Ectodermal cell (in vitro differentiated cells): ENCODE data around the gene MZF1.
A peak's percentile ranks its signal among the peaks of the same experiment; 100 is the strongest.
"Not testable (repeated sequence)": the region's sequence is repeated elsewhere in the genome, so short reads cannot be mapped to it uniquely, and the experiment has no call there.

ENCODE experiments used
- H3K27ac ChIP-seq: 2 replicates; pipeline ENCODE4 v1.7.0; 2013; ENCODE audit warnings: mild to moderate bottlenecking, low read depth, low read length; ENCODE audit not compliant: insufficient read depth, poor library complexity, severe bottlenecking
- H3K27me3 ChIP-seq: 2 replicates; pipeline ENCODE4 v1.7.0; 2013; ENCODE audit warnings: mild to moderate bottlenecking, low read length; ENCODE audit not compliant: insufficient read depth, control insufficient read depth, poor library complexity, severe bottlenecking
- H3K36me3 ChIP-seq: one replicate; pipeline ENCODE4 v1.7.0; 2013; ENCODE audit warnings: low read length; ENCODE audit not compliant: control insufficient read depth, insufficient read depth
- H3K4me1 ChIP-seq: one replicate; pipeline ENCODE4 v1.7.0; 2013; ENCODE audit warnings: low read length; ENCODE audit not compliant: control insufficient read depth, insufficient read depth
- H3K4me3 ChIP-seq: 2 replicates; pipeline ENCODE4 v1.7.0; 2013; ENCODE audit warnings: low read depth, low read length, control low read depth; ENCODE audit not compliant: insufficient read depth
- H3K9me3 ChIP-seq: 2 replicates; pipeline ENCODE4 v1.7.0; 2013; ENCODE audit warnings: mild to moderate bottlenecking, low read length, moderate library complexity; ENCODE audit not compliant: control insufficient read depth
- WGBS, 2 experiments: methylation state at CpG; one replicate each; pipeline ENCODE4 v1.1.7; 2013; ENCODE audit warnings: missing lambda C conversion rate in 2 of 2; 5-methylcytosine and 5-hydroxymethylcytosine counted together

Gene MZF1

DNA sequence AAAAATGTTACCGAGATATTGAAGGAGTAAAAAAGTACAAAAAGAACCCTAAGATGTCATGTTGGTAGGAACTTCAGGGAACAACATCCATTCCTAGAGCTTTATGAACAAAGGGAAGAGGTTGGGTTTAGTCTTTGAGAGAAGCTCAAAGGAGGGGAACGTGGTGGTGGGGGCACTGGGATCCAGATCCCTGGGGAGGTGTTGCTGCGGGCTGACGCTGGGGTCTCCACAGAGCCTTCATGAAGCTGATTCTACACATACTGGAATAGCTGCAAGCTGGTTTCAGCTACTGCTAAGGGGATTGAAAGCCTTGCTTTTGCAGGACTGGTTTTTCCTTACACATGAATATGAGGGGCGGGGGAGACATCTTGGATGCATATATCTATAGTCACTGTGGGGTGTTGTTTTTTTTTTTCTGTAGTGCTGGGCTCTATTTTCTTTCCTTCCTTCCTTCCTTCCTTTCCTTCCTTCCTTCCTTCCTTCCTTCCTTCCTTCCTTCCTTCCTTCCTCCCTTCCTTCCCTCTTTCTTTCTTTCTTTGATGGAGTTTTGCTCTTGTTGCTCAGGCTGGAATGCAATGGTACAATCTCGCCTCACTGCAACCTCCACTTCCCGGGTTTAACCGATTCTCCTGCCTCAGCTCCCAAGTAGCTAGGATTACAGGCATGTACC lies 6.5 kb upstream of the MZF1 start:
- WGBS, 2 experiments: 91 to 93% methylated on average over 8 of the region's 8 CpGs
- no peaks in the 10 kb centered on the region for H3K9me3 ChIP-seq
- no peak overlapping the region for H3K27ac ChIP-seq
- H3K4me1 ChIP-seq: no peaks in the 10 kb centered on the region
- no peaks in the 10 kb centered on the region for H3K27me3 ChIP-seq
- no peak overlapping the region for H3K4me3 ChIP-seq
- peaks cover 12% of the 10 kb centered on the region for H3K36me3 ChIP-seq

DNA sequence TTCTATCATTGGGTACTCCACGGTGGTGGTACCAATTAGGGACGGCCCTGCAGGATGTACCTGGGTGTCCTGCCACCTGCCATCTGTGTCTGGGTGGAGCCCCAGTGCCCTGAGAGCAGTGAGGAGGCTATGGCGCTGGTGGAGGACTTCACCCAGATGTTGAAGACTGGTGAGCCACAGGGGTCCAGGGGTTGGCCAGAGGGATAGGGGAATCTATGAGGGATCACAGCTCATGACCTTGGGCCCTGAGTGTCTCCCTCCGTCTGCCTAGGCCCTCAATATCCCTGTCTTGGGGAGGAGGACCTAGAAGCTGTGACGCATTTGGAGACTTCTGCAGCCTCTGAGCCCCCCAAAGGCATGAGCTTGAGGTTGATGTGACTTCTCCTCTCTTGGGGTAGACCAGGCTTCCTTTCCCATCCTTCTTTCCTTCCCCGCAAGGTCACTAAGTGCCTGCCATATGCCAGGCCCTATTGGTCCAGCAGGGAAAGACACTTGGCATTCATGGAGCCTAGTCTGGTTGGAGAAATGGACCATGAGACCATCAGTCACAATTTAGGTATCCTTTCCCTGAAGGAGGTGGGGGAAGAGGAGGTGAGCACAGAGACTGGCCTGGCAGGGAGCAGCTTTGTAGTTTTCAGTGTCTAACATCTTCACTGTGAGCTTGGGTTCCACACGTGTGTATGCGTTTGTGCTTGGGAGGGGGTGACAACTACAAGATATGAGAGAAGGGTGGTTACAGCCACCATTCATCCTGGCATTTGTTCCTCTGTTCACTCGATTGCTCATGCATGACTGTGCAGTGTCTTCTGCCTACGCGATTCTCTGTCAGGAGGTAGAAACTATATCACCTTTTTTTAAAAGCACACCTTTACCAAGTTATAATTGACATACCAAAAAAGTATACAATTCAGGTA lies 5.1 kb upstream of the MZF1 start:
- H3K27me3 ChIP-seq: no peaks in the 10 kb centered on the region
- no peaks in the 10 kb centered on the region for H3K9me3 ChIP-seq
- H3K4me1 ChIP-seq: peaks cover 6% of the 10 kb centered on the region
- H3K36me3 ChIP-seq: peaks cover 10% of the 10 kb centered on the region
- no peak overlapping the region for H3K4me3 ChIP-seq
- 94 to 96% methylated on average over 11 of the region's 11 CpGs for WGBS, 2 experiments
- H3K27ac ChIP-seq: no peak overlapping the region

DNA sequence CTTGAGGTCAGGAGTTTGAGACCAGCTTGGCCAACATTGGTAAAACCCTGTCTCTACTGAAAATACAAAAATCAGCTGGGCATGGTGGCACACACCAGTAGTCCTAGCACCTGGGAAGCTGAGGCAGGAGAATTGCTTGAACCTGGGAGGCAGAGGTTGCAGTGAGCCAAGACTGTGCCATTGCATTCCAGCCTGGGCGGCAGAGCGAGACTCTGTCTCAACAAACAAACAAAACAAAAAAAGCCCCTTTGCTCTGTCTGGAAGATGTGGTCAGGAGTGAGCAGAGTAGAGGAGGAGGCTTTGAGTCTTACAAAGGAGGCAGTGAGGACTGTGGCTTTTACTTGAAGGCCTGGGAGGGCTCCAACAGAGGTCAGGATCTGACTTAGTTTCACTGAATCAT lies 4.4 kb upstream of the MZF1 start:
- not testable (repeated sequence) for H3K4me3 ChIP-seq, H3K4me1 ChIP-seq, H3K36me3 ChIP-seq, H3K27me3 ChIP-seq, H3K27ac ChIP-seq, H3K9me3 ChIP-seq
- 81 to 96% methylated on average over 2 of the region's 2 CpGs for WGBS, 2 experiments

DNA sequence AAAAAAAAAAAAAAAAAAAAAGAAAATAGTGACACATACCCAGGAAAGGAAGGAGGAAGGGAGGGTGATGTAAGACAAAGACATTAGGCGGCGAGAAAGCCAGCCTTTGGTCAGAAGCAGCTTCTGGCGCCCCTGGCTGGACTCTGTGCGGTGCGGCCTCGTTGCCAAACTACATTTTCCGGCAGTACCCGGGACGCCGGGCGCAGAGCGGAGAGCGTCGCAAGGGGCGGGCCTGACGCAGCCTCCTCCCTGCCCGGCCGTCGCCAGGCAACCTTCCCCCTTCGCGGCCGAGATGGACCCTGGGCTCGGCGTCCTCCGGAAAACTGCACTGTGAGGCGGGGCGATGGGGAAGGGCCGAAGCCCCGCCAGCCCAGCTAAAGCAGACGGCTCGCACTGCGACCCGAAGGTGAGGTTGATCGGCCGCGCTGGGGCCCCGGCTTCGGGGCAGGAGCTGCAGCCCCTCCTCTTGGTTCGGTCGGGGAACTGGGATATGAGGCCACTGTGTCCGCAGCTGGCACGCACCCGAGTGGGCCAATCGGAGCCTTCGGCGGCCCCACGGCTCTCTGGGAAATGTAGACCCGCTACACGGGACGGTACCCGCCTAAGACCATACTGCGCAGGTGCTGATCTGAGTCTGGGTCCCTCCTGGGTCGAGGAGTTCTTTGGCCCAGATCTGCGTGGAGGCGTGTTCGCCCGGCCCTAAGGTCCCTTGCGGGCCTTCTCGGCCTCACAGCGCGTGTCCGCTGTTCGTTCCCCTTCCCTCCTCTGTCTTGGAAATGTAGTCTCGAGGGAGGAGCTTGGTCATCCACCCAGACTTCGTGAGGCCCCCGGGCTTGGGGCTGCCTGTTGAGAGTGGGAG lies 2.3 kb upstream of the MZF1 start:
- WGBS, 2 experiments: 0% methylated on average over 66 of the region's 66 CpGs
- peak overlapping the region; percentile 87 for H3K27ac ChIP-seq
- H3K4me1 ChIP-seq: peaks cover 12% of the 10 kb centered on the region
- peak overlapping the region; percentile 83 for H3K4me3 ChIP-seq
- peaks cover 8% of the 10 kb centered on the region for H3K36me3 ChIP-seq
- H3K27me3 ChIP-seq: no peaks in the 10 kb centered on the region
- no peaks in the 10 kb centered on the region for H3K9me3 ChIP-seq

DNA sequence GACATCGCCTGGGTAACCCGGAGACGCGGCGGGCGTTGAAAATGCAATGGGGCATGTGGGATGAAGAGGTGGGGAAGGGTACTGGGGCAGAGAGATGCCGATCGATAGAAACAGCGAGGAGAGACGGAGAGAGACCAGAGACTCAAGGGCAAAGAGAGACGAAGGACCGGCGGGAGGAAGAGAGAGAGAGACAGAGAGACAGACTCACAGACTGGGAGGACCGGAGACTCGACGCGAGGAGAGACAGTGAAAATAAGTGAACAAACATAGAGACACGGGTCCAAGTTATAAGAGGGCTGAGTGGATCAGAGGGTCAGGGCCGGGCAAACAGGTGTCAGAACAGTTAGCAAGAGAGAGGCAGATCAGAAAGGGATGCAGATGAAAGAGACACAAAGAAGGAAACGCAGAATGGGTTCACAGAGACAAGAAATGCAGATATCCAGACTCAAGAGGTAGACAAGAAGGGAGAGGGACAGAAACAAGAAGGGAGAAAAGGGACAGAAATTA lies 576 bp upstream of the MZF1 start:
- Histone ChIP-seq H3K36me3 (peaks cover 8% of the 10 kb centered on the region), H3K27ac (peak overlapping the region; percentile 68), H3K9me3 (no peaks in the 10 kb centered on the region), H3K27me3 (no peaks in the 10 kb centered on the region), H3K4me3 (peak overlapping the region; percentile 68), H3K4me1 (peaks cover 12% of the 10 kb centered on the region)
- WGBS, 2 experiments: 6 to 7% methylated on average over 20 of the region's 20 CpGs

DNA sequence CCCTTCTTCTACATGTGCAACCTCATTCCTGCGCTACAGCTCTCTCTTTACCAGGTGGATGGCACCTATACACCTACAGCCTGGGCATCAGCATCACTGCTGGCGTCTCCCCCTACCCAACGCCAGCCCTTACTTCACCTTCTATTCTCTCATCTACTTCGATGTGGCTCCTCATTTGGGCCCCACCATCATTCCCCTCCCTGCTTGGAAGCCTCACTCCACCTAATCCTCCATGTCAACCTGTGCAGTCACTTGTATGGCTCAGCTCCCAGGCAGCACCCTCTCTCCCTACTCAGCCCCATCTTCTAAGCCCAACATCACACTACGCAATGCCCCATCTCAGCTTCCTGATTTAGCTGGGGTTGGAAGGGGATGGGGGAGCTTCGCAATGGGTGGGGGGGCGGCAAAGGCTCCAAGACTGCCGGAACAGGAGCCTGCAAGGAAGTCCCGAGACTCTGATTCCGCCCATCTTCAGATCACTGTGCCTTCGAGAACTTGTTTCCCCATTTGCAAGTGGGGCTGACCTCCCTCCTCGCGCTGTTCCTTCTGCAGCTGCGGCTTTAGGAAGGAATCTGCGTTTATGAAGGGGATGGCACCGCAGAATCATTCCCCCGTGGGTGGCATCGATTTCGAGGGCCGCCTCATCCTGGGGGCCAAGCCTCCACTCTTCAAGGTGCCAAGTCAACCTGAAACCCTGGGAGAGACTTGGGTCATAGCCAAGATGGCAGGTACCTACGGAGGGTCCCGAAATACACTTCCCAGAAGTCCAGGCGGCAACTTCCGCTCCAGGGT lies 913 bp downstream of the MZF1 start:
- Histone ChIP-seq H3K36me3 (peaks cover 8% of the 10 kb centered on the region), H3K27ac (peak overlapping the region; percentile 98), H3K4me3 (peak overlapping the region; percentile 68), H3K9me3 (no peaks in the 10 kb centered on the region), H3K4me1 (peaks cover 12% of the 10 kb centered on the region), H3K27me3 (no peaks in the 10 kb centered on the region)
- WGBS, 2 experiments: 55% methylated on average over 24 of the region's 24 CpGs

DNA sequence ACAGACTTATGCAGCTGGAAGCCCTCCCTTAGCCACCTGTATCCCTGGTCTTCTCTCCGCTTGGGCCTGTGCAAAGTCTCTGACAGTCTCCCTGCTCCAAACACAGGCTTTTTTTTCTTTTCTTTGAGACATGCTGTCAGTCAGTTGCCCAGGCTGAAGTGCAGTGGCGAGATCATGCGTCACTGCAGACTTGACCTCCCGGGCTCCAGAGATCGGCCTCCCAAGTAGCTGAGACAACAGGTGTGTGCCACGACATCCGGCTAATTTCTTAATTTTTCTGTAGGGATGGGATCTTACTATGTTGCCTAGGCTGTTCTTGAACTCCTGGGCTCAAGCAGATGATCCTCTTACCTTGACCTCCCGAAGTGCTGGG lies 1.6 kb downstream of the MZF1 start:
- Histone ChIP-seq H3K9me3 (no peaks in the 10 kb centered on the region), H3K36me3 (peaks cover 8% of the 10 kb centered on the region), H3K4me1 (peaks cover 12% of the 10 kb centered on the region), H3K27ac (no peak overlapping the region), H3K27me3 (no peaks in the 10 kb centered on the region), H3K4me3 (no peak overlapping the region)
- 94 to 95% methylated on average over 8 of the region's 8 CpGs for WGBS, 2 experiments

DNA sequence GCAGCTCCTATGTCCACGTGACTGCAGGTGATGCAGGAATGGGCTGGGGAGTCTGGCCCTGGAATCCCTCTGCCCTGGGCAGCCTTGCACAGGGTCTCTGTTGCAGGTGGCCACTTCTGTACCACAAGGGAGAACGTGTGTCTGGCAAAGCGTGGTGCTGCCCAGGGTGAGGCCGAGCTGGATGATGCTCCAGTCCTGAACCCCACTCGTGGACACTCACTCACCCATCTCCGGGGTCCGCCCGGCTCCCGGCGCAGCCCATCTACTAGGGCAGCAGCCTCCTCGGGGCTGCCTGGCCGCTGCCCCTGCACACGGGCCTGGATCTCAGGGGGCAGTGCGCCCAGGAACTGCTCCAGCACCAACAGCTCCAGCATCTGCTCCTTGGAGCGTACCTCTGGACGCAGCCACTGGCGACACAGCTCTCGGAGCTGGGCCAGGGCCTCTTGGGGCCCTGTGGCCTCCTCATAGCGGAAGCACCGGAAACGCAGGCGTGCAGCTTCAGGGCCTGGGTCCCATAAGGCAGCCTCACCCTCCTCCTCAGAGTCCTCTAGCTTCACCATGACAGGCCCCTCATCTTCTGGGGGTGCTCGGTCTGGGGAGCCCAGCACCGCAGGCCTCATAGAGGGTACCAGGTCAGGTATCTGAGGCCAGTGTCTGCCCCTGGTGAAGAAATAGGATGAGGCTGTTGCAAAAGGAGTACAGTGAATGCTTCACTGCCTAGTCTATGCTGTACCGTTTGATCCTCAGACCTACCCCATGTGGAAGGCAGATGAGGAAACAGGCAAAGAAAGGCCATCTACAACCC lies 2.2 kb downstream of the MZF1 start:
- peaks cover 12% of the 10 kb centered on the region for H3K4me1 ChIP-seq
- no peak overlapping the region for H3K4me3 ChIP-seq
- H3K27ac ChIP-seq: no peak overlapping the region
- H3K9me3 ChIP-seq: no peaks in the 10 kb centered on the region
- 93 to 94% methylated on average over 25 of the region's 25 CpGs for WGBS, 2 experiments
- H3K36me3 ChIP-seq: peaks cover 8% of the 10 kb centered on the region
- H3K27me3 ChIP-seq: no peaks in the 10 kb centered on the region
